Urinary bladder (tissue), 4 donors: ENCODE measurements around the gene TNK2. TPM values are rescaled to one million over a fixed set of nuclear protein-coding genes. Genes with fewer than 3 reads are reported as not detected.
"Not testable (repeated sequence)": the region's sequence is repeated elsewhere in the genome, so short reads cannot be mapped to it uniquely, and the experiment has no call there.

Experiments used
- DNase-seq: peaks from one replicate; pipeline ENCODE4 v3.0.0-alpha.2; 2015; ENCODE audit errors: extremely low spot score
- H3K27ac ChIP-seq: one replicate; pipeline ENCODE4 v1.5.1; 2013; ENCODE audit warnings: low read depth, mild to moderate bottlenecking, moderate library complexity
- H3K36me3 ChIP-seq: one replicate; pipeline ENCODE4 v1.6.1; 2013; ENCODE audit warnings: mild to moderate bottlenecking, moderate library complexity; ENCODE audit not compliant: insufficient read depth
- H3K4me1 ChIP-seq: one replicate; pipeline ENCODE4 v1.6.1; 2013; ENCODE audit warnings: mild to moderate bottlenecking, moderate library complexity; ENCODE audit not compliant: insufficient read depth
- H3K4me3 ChIP-seq: one replicate; pipeline ENCODE4 v1.5.1; 2013; ENCODE audit warnings: low read depth, low read length
- WGBS: extraction: QIAGEN DNeasy Blood & Tissue Kit; methylation state at CpG from one replicate; pipeline ENCODE4 v1.1.7; 2013; 5-methylcytosine and 5-hydroxymethylcytosine counted together
- polyA plus RNA-seq: library from polyadenylated mRNA; stranded (reverse); fragments of 200-250 nt; gene quantifications from one replicate; pipeline ENCODE4 v1.2.3, GENCODE V29; 2013
- total RNA-seq: library from RNA; depleted of rRNA; stranded (reverse); fragments of >200 nt; gene quantifications from one replicate; pipeline ENCODE4 v1.2.3, GENCODE V29; 2014
- donor health status: healthy with polysubstance abuse.
- donor health status: healthy.

The TNK2 gene
- total and polyA plus RNA-seq, 2 donors: 8.7 to 38.3 TPM

GRCh38 chr3:195880037-195880431 is 28.3 kb downstream of the TNK2 start:
- H3K4me3 ChIP-seq: no peak overlapping the region
- 94% methylated on average over 4 of the region's 4 CpGs for WGBS
- H3K27ac ChIP-seq: no peak overlapping the region
- H3K4me1 ChIP-seq: no peaks in the 10 kb centered on the region
- DNase-seq: no peak
- H3K36me3 ChIP-seq: peaks cover 5% of the 10 kb centered on the region

- no peak for DNase-seq
- H3K4me3 ChIP-seq: no peak overlapping the region
- 83% methylated on average over 16 of the region's 16 CpGs for WGBS
- no peaks in the 10 kb centered on the region for H3K4me1 ChIP-seq
- no peak overlapping the region for H3K27ac ChIP-seq
- H3K36me3 ChIP-seq: peaks cover 5% of the 10 kb centered on the region
Measured at GRCh38 chr3:195879416-195880036, 28.8 kb downstream of the TNK2 start.

DNA sequence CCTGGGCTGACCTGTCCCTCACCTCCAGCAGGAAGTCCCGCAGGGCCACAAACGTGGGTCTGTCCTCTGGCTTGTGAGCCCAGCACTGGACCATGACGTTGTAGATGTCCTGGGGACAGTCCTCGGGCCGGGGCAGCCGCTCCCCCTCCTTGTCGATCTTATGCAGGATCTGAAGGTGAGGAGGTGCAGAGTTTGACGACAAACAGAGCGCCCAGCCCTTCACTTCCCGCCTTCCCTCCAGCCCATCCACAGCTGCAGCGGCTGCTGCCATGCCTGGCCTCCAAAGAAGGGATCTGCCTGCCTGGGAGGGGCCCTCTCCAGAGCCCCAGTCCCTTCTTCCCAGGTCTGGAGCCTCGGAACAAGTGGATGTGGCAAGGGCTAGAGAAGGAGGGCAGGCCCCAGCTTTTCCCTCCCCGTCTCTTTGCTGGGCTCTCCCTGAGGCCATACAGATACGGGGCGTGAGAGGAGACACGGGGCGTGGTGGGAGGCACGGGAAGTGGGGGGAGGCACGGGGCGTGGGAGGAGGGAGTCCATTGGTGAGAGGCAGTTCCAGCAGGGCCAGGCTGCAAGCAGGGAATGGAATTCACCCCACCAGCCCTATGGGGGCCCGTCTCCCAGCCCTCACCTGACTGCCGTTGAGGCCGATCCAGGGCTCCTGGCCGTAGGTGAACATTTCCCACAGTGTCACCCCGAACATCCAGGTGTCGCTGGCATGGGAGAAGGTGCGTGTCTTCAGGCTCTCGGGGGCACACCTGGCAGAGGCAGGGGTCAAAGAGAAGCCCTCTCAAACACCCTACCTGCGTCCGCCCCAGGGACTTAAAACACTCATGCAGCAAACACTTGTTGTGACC is 29.7 kb downstream of the TNK2 start:
- DNase-seq: no peak
- no peaks in the 10 kb centered on the region for H3K4me1 ChIP-seq
- WGBS: 89% methylated on average over 30 of the region's 30 CpGs
- no peak overlapping the region for H3K4me3 ChIP-seq
- no peak overlapping the region for H3K27ac ChIP-seq
- peaks cover 5% of the 10 kb centered on the region for H3K36me3 ChIP-seq

GRCh38 chr3:195877767-195878423 is 30.5 kb downstream of the TNK2 start:
- WGBS: 83% methylated on average over 15 of the region's 15 CpGs
- DNase-seq: no peak
- Histone ChIP-seq H3K4me1 (no peaks in the 10 kb centered on the region), H3K27ac (no peak overlapping the region), H3K36me3 (peaks cover 5% of the 10 kb centered on the region), H3K4me3 (no peak overlapping the region)

DNA sequence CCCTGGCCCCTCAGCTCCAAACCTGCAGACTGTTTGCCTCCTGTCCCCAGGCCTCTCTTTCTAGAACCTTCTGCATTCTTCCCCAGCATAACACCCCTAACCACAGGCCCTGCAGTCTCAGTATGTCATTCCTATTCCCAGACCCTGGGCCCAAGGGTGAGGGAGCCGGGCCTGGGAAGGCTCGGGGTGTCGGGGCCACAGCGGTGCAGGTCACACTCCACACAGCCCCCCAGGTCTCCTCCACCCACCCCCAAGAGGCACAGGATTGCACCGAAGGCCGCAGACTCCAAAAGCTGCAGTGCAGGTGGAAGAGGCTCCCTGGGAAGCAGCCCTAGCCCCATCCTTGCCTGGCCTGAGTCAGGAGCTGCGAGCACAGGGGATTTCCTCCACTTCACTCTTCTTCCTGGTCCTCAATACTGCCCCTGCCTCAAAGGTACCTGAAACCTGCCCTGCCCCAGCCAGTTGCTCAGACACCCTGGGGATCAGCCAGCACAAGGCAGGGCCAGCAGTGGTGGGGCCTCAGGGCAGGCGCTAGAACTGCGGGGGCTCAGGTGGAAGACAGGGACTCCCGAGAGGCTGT is 31.1 kb downstream of the TNK2 start:
- no peak overlapping the region for H3K27ac ChIP-seq
- 94% methylated on average over 10 of the region's 10 CpGs for WGBS
- H3K4me1 ChIP-seq: no peaks in the 10 kb centered on the region
- no peak overlapping the region for H3K4me3 ChIP-seq
- peaks cover 5% of the 10 kb centered on the region for H3K36me3 ChIP-seq
- no peak for DNase-seq

GRCh38 chr3:195876297-195877064 is 31.9 kb downstream of the TNK2 start:
- 84% methylated on average over 28 of the region's 28 CpGs for WGBS
- DNase-seq: no peak
- H3K4me1 ChIP-seq: no peaks in the 10 kb centered on the region

GRCh38 chr3:195875482-195876236 is 32.7 kb downstream of the TNK2 start:
- H3K27ac ChIP-seq: no peak overlapping the region
- 94% methylated on average over 35 of the region's 35 CpGs for WGBS
- DNase-seq: no peak
- H3K36me3 ChIP-seq: peaks cover 7% of the 10 kb centered on the region
- H3K4me3 ChIP-seq: no peak overlapping the region
- no peaks in the 10 kb centered on the region for H3K4me1 ChIP-seq

More at GRCh38 chr3:195876297-195877064, 31.9 kb downstream of the TNK2 start:
- no peak overlapping the region for H3K4me3 ChIP-seq
- H3K36me3 ChIP-seq: peaks cover 5% of the 10 kb centered on the region
- H3K27ac ChIP-seq: no peak overlapping the region

GRCh38 chr3:195873971-195874370 is 34.4 kb downstream of the TNK2 start:
- 85% methylated on average over 26 of the region's 26 CpGs for WGBS
- no peaks in the 10 kb centered on the region for H3K4me1 ChIP-seq
- H3K27ac ChIP-seq: no peak overlapping the region
- H3K36me3 ChIP-seq: peaks cover 7% of the 10 kb centered on the region
- H3K4me3 ChIP-seq: no peak overlapping the region
- no peak for DNase-seq

DNA sequence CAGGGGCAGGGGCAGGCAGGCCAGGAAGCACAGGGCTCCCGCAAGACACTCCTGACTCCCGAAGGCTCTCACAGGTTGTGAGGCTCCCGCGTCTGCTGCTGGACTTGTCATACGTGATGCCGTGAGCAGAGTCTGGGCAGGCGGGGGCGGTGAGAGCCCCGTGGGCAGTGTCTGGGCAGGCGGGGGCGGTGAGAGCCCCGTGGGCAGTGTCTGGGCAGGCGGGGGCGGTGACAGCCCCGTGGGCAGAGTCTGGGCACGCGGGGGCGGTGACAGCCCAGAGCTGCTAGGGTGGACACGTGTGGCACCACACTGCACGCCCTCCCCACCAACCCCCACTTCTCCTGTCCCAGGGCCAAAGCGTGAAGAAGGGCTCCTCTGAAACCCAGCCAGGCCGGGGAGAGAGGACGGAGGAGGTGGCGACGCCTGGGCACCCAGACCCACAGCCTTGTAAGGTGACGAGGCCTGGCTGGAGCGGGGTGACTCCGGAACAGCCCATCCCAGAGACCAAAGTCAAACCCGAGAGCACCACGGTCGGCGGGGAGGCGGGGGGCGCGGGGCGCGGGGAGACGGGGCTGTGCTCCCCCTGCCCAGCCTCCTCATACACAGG is 35.0 kb downstream of the TNK2 start:
- peaks cover 4% of the 10 kb centered on the region for H3K36me3 ChIP-seq
- no peak overlapping the region for H3K27ac ChIP-seq
- no peak overlapping the region for H3K4me3 ChIP-seq
- WGBS: 89% methylated on average over 38 of the region's 38 CpGs
- no peaks in the 10 kb centered on the region for H3K4me1 ChIP-seq
- no peak for DNase-seq

GRCh38 chr3:195872800-195873199 is 35.6 kb downstream of the TNK2 start:
- Histone ChIP-seq H3K4me3 (no peak overlapping the region), H3K4me1 (no peaks in the 10 kb centered on the region), H3K36me3 (peaks cover 2% of the 10 kb centered on the region), H3K27ac (no peak overlapping the region)
- WGBS: 92% methylated on average over 16 of the region's 16 CpGs
- no peak for DNase-seq

DNA sequence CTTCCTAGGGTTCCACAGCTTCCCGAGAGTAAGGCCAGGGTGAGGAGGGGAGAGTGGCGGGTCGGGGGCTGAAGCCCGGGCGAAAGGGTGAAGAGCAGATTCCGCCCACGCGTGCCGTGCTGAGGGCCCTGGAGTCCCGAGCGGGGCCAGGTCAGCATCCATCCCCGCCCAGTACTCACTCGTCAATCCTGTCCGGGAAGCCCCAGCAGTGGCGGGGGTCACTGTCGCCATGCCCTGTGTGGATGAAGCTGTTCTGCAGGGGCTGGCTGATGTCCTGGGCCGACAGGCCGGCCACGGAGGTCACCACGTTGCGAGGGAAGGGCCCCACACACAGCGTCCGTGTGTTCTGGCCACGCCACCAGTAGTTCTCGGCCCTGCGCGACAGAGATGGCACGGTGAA is 36.3 kb downstream of the TNK2 start:
- WGBS: 95% methylated on average over 28 of the region's 28 CpGs
- no peak for DNase-seq
- no peaks in the 10 kb centered on the region for H3K4me1 ChIP-seq
- H3K27ac ChIP-seq: no peak overlapping the region
- no peak overlapping the region for H3K4me3 ChIP-seq
- H3K36me3 ChIP-seq: peaks cover 2% of the 10 kb centered on the region

GRCh38 chr3:195871686-195872085 is 36.7 kb downstream of the TNK2 start:
- 95% methylated on average over 3 of the region's 3 CpGs for WGBS

More at GRCh38 chr3:195871686-195872085, 36.7 kb downstream of the TNK2 start:
- not testable (repeated sequence) for H3K4me1 ChIP-seq, H3K27ac ChIP-seq, H3K4me3 ChIP-seq, DNase-seq, H3K36me3 ChIP-seq
